D721Med (cell line): ENCODE measurements around the gene NR3C2.

Experiments
- DNase-seq: peaks from one replicate; pipeline ENCODE4 v3.0.0; 2011; ENCODE audit warnings: low spot score; ENCODE audit not compliant: insufficient read length
- FAIRE-seq: peaks from 2 replicates; lab custom pipeline; 2011; peaks lifted over from hg19 to GRCh38; lab: Jason Lieb, UNC
- CTCF ChIP-seq: IDR thresholded peaks from 2 replicates; pipeline ENCODE4 v1.5.1; 2012; ENCODE audit warnings: mild to moderate bottlenecking, control low read depth; ENCODE audit not compliant: insufficient read depth; ENCODE audit errors: missing control alignments

Gene NR3C2

GRCh38 chr4:148441986-148442831 is at the start of gene NR3C2:
NR3C2 (minus strand) TSS chr4:148442414.
- DNase-seq, result peak; percentile 89
- FAIRE-seq, result no peak
- no peak for TF ChIP-seq CTCF

- DNase-seq (no peak), FAIRE-seq (no peak)
- TF ChIP-seq CTCF, result no peak
Observed at GRCh38 chr4:148487181-148487580, 45.0 kb upstream of the NR3C2 start.

- no peak for TF ChIP-seq CTCF
- FAIRE-seq (no peak), DNase-seq (no peak)
Observed at GRCh38 chr4:148481636-148482035, 39.4 kb upstream of the NR3C2 start.

GRCh38 chr4:148477276-148477675 is 35.1 kb upstream of the NR3C2 start:
- TF ChIP-seq CTCF, result no peak
- FAIRE-seq (no peak), DNase-seq (no peak)

- FAIRE-seq, result no peak
- no peak for TF ChIP-seq CTCF
- DNase-seq, result no peak
Observed at GRCh38 chr4:148469938-148470337, 27.7 kb upstream of the NR3C2 start.

GRCh38 chr4:148454835-148455234 is 12.6 kb upstream of the NR3C2 start:
- TF ChIP-seq CTCF, result no peak
- DNase-seq, result no peak
- FAIRE-seq, result no peak

- DNase-seq (no peak), FAIRE-seq (no peak)
- TF ChIP-seq CTCF, result no peak
Observed at GRCh38 chr4:148453833-148454232, 11.6 kb upstream of the NR3C2 start.
